IPS-15b (cell line): ENCODE results near the gene IZUMO4.
"Not testable (repeated sequence)": the region's sequence is repeated elsewhere in the genome, so short reads cannot be mapped to it uniquely, and the experiment has no call there.

Source experiments
- H3K27me3 ChIP-seq: one replicate; pipeline ENCODE4 v1.6.1; 2013; ENCODE audit warnings: low read length; ENCODE audit not compliant: control insufficient read depth, insufficient read depth
- H3K36me3 ChIP-seq: one replicate; pipeline ENCODE4 v1.6.1; 2013; ENCODE audit warnings: low read length; ENCODE audit not compliant: control insufficient read depth, insufficient read depth
- H3K4me1 ChIP-seq: one replicate; pipeline ENCODE4 v1.6.1; 2013; ENCODE audit warnings: mild to moderate bottlenecking, low read length; ENCODE audit not compliant: control insufficient read depth, insufficient read depth
- H3K4me3 ChIP-seq: one replicate; pipeline ENCODE4 v1.5.1; 2013; ENCODE audit warnings: low read depth, low read length
- H3K9ac ChIP-seq: one replicate; pipeline ENCODE4 v1.6.1; 2013; ENCODE audit warnings: low read depth, mild to moderate bottlenecking, low read length
- H3K9me3 ChIP-seq: one replicate; pipeline ENCODE4 v1.6.1; 2013; ENCODE audit warnings: mild to moderate bottlenecking, low read length; ENCODE audit not compliant: control insufficient read depth, insufficient read depth

The IZUMO4 gene

DNA sequence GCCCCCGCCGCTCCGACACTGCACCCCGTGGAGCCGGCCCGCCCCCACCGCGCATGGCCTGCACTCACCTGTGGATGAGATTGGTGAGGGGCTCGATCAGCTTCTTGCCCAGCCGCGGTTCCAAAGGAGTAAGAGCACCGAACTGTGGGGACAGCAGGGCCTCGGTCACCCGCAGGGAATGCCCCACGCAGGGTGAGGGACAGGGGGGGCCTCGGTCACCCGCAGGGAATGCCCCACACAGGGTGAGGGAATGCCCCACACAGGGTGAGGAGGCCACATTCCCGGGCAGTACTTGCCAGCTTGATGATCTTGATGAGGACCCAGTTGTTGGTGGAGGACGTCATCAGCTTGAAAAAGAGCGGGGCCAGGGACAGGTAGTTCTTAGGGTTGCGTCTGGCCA, 32.3 kb downstream of the IZUMO4 start:
- Histone ChIP-seq H3K9me3 (no peaks in the 10 kb centered on the region), H3K4me1 (no peaks in the 10 kb centered on the region), H3K36me3 (peaks cover 67% of the 10 kb centered on the region)

DNA sequence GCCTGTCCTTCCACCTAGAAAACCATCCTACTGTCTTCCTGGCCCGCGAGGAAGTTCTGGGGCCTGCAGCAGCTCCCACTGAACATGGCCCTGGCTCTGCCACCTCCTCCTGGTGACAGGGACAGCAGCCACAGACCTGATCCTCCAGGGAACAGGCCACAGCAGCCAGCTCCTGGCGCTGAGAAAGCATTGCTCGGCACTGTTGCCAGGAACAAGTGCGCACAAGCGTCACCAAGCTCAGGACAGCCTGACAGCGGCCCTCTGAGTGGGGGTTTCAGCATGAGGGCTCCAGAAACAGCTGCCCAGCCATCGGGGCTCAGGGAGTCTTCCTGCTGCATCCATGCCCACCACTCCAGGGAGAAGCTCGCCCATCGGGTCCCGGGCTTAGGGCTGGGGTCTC, 32.8 kb downstream of the IZUMO4 start:
- peaks cover 62% of the 10 kb centered on the region for H3K36me3 ChIP-seq

More for the DNA sequence above, 32.3 kb downstream of the IZUMO4 start:
- Histone ChIP-seq H3K27me3 (no peaks in the 10 kb centered on the region), H3K4me3 (no peak overlapping the region), H3K9ac (no peak overlapping the region)

DNA sequence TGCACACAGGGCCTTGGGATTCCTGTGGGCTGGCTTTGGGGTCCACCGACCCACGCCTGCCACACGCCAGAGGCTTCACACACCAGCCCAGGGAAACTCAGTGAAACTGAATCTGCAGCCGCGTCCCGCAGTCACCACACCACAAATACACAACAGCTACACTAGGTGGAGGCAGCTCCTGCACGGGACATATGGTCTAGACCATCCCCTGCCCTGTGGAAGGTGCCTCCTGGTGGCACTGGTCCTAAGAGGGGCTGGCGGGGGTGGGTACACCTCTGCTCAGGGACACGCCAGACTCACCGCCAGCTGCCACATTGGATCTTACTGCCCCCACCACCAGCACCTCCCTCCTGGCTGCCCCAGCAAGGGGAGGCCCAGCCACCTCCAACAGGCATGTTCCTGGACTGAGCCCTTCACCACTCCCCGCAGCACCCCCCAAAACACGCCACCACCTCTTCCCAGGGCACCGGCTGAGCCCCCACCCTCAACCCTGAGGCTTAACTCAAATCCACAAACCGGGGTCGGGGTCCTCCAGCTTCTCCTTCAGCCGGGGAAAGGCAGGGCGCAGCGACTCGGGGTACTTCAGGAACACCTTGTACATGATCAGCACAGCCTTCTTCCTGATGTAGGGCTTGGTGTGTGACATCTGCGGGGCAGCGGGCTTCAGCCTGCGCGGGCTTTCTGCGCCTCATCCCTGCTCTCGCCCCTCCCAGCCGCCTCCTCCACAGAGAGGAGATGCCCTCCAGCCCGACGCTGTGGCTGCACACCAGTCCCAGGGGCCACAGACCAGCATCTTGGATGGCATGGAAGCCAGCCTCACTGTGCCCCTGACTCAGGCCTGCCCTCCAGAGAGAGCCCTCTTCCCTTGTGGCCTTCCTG, 33.4 kb downstream of the IZUMO4 start:
- no peaks in the 10 kb centered on the region for H3K9me3 ChIP-seq
- no peak overlapping the region for H3K9ac ChIP-seq
- no peaks in the 10 kb centered on the region for H3K4me1 ChIP-seq
- no peak overlapping the region for H3K4me3 ChIP-seq
- H3K27me3 ChIP-seq, result no peaks in the 10 kb centered on the region
- peaks cover 62% of the 10 kb centered on the region for H3K36me3 ChIP-seq

More for the DNA sequence above, 32.8 kb downstream of the IZUMO4 start:
- Histone ChIP-seq H3K9me3 (no peaks in the 10 kb centered on the region), H3K27me3 (no peaks in the 10 kb centered on the region), H3K4me1 (no peaks in the 10 kb centered on the region), H3K4me3 (no peak overlapping the region), H3K9ac (no peak overlapping the region)

DNA sequence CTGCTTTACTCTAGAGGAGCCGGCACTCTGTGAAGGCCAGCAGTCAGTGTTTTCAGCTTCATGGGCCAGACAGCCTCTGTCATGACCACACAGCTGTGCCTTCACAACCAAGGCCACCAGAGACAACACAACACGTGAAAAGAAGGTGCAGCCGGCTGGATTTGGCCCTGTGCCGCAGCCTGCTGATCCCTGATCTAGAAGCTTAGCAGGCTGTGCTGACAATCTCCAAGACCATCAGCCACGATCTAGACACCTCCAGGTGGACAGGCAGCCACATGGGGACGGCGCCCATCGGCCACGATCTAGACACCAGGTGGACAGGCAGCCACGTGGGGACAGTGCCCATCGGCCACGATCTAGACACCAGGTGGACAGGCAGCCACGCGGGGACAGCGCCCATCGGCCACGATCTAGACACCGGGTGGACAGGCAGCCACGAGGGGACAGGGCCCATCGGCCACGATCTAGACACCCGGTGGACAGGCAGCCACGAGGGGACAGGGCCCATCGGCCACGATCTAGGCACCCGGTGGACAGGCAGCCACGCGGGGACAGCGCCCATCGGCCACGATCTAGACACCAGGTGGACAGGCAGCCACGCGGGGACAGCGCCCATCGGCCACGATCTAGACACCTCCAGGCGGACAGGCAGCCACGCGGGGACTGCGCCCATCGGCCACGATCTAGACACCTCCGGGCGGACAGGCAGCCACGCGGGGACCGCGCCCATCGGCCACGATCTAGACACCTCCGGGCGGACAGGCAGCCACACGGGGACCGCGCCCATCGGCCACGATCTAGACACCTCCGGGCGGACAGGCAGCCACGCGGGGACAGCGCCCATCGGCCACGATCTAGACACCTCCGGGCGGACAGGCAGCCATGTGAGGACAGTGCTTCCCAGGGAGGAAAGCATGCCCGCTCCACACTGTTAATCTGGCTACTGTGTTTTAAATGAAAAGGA, 34.6 kb downstream of the IZUMO4 start:
- not testable (repeated sequence) for H3K9ac ChIP-seq, H3K9me3 ChIP-seq, H3K4me3 ChIP-seq, H3K4me1 ChIP-seq, H3K27me3 ChIP-seq
- H3K36me3 ChIP-seq, result peaks cover 63% of the 10 kb centered on the region

DNA sequence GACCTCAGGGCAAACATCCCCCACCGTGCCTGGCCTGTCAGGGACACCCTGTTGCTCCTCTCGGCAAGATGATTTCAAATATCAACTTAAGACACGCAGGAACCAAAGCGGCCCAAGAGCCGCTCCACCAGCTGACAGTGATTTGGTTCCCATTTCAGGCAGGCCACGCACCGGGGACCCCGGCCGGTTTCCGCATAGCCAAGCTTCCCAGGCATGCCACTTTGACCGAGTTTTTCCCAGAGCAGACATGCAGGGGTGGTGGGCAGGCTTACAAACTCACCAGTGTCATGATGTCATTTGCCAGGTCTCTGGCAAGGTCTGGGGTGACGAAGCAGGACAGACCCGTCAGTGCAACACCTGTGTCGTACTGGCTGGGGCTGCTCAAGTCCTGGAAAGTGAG, 35.5 kb downstream of the IZUMO4 start:
- peaks cover 64% of the 10 kb centered on the region for H3K36me3 ChIP-seq

DNA sequence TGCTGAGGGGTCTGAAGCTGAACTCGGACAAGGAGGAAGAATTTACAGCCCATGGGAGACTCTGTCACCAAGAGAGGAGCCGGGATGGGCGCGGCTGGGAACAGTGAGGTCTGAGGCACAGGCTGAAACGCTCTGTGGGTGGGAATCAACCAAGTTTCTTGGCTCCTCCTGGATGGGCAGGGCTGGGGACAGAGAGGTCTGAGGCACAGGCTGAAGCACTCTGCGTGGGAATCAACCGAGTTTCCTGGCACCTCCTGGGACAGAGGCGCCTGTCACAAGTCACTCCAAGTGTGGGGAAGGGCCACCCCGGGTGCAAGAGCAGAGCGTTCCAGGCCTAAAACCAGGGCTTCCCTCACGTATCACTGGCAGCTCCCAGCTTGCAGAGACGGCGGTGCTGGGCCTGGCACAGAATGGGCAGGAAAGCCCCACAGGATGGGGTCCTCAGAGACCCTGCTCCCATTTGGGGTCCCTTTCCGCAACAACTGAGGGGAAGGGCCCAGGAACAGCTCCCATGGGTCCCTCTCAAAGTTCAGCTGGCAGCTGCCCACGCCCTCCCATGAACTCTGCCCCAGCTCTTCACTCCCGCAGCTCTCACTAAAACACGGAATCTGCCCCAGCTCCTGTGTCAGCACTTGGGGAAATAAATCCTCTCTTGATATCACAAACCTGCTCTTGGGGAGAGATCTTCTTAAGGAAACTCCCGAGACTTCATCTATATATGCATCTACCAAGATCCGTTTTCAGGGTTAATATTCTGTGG, 36.2 kb downstream of the IZUMO4 start:
- Histone ChIP-seq H3K4me3 (no peak overlapping the region), H3K9me3 (no peaks in the 10 kb centered on the region), H3K27me3 (no peaks in the 10 kb centered on the region), H3K9ac (no peak overlapping the region), H3K4me1 (no peaks in the 10 kb centered on the region), H3K36me3 (peaks cover 61% of the 10 kb centered on the region)

More for the DNA sequence above, 35.5 kb downstream of the IZUMO4 start:
- no peaks in the 10 kb centered on the region for H3K9me3 ChIP-seq
- H3K4me1 ChIP-seq, result no peaks in the 10 kb centered on the region
- no peaks in the 10 kb centered on the region for H3K27me3 ChIP-seq
- no peak overlapping the region for H3K9ac ChIP-seq
- H3K4me3 ChIP-seq, result no peak overlapping the region

DNA sequence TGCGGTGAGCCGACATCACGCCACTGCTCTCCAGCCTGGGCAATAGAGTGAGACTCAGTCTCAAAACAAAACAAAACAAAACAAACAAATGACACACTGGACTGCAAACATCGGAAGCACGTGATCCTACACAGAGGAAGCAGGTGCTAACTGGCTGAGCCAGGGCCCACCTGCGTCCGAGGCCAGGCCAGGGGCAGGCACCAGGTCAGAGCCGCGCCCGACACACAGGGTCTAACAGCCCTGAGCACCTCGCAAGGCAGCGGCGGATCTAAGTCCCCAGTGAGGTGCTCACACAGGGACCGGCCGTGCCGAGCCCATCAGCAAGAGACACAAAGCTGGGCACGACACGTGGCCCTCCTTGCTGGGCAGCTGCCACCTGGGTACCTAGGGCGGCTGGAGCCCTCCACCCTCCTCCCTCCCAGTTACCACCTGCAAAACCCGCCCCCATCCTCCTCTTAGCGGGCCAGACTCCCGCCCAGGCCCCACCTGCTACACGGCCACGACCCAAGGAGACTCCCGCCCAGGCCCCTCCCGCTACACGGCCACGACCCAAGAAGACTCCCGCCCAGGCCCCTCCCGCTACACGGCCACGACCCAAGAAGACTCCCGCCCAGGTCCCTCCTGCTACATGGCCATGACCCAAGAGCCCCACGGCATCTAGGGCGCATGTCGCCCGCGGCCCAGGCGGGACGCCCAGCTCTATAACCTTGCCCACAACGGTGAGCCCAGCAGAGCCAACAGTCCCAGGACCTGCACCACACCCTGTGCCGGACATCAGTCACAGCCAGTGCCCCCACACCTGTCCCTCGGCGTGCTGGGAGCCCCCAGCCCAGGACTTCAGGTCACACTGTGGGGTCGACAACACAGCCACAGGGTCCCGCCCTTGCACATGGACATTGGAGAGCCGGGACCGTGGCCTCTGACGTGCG, 39.0 kb downstream of the IZUMO4 start:
- no peak overlapping the region for H3K9ac ChIP-seq
- no peak overlapping the region for H3K4me3 ChIP-seq
- H3K4me1 ChIP-seq, result no peaks in the 10 kb centered on the region
- no peaks in the 10 kb centered on the region for H3K27me3 ChIP-seq
- H3K9me3 ChIP-seq, result no peaks in the 10 kb centered on the region
- H3K36me3 ChIP-seq, result peaks cover 51% of the 10 kb centered on the region

DNA sequence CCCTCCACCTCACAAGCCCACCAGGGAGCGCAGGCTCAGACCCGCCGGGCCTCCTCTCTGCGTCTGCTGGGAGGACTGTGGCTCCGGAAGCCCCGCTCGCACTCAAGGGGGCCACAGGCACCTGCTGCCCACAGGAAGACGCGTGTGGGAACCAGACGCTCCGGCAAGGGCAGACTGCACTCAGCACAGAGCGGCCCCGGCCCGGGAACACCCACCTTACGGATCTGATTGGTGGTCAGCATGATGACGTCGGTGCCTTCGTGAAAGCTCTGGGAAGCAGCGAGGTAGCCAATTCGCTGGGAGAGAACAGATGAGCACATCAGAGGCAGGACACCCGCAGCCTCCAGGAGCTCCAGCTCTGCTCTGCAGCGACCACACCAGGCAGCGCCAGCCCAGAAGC, 40.1 kb downstream of the IZUMO4 start:
- Histone ChIP-seq H3K36me3 (peaks cover 42% of the 10 kb centered on the region), H3K9ac (no peak overlapping the region), H3K4me1 (no peaks in the 10 kb centered on the region), H3K4me3 (no peak overlapping the region), H3K9me3 (no peaks in the 10 kb centered on the region), H3K27me3 (no peaks in the 10 kb centered on the region)

DNA sequence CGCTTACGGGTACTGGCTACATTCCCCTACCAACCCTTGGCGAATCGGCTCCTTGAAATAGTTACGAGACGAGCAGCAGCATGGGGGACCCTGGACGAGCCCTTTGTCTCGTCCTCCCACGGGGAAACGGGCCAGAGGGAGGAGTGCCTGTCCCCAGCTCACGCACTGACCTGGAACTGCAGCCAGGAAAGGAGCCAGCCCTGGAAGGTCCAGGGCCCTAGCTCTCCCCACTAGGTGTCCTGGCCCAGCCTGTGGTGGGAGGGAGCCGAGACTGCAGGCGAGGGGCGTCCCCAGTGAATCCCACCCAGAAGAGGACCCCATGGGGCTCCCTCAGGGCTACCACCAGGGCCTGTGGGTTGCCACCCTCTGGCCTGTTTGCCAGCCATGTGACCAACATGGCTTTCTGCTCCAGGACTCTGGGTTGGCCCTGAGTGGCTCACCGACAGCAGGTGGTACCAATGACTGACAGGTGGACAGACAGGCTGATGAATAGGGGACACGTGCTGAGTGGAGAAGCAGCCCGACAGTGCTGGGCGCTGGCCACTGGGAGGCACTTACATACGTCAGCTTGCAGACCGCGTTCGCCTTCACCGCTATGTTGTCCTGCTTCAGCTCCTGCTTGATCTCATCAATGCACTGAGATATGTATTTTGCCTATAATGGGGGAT, 41.5 kb downstream of the IZUMO4 start:
- no peaks in the 10 kb centered on the region for H3K4me1 ChIP-seq
- no peak overlapping the region for H3K9ac ChIP-seq
- no peak overlapping the region for H3K4me3 ChIP-seq
- peaks cover 28% of the 10 kb centered on the region for H3K36me3 ChIP-seq
- H3K9me3 ChIP-seq, result no peaks in the 10 kb centered on the region
- H3K27me3 ChIP-seq, result no peaks in the 10 kb centered on the region

DNA sequence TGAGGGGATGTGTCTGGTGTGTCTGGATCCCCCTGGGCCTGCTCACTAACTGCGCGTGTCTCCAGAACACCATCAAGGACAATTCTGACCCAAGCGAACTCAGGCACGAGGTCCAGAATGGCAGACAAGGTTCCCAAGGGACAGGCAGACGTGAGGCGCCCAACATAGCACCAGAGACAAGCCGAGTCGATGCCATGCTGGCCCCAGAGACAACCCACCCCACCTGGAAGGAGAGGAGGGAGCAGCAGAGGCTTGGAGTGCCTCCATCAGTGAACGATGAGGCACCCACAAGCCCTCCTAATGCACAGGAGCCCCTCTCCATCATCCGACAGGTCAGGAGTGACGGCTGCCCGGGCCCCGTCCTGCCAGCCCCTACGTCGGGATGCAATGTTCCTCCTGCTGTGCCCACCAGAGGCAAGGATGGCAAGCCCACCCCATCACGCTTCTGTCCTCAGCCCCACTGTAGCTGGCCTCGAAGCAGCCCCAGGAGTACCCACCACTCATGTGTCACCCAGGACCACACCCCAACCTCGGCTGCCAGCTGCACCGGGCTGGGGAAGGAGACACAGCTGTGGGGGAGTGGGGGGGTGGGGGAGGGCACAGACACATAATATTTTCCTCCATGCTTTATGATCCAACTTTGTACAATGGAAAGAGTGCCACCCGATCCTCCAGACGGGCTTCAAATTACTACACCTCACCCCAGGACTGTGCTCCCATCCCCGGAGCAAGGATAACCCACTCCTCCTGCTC, 42.8 kb downstream of the IZUMO4 start:
- H3K9ac ChIP-seq, result no peak overlapping the region
- H3K4me3 ChIP-seq, result no peak overlapping the region
- peaks cover 27% of the 10 kb centered on the region for H3K36me3 ChIP-seq

More for the DNA sequence above, 42.8 kb downstream of the IZUMO4 start:
- Histone ChIP-seq H3K27me3 (no peaks in the 10 kb centered on the region), H3K9me3 (no peaks in the 10 kb centered on the region), H3K4me1 (no peaks in the 10 kb centered on the region)
